ENCODE results near the gene SLC2A13.

DNA sequence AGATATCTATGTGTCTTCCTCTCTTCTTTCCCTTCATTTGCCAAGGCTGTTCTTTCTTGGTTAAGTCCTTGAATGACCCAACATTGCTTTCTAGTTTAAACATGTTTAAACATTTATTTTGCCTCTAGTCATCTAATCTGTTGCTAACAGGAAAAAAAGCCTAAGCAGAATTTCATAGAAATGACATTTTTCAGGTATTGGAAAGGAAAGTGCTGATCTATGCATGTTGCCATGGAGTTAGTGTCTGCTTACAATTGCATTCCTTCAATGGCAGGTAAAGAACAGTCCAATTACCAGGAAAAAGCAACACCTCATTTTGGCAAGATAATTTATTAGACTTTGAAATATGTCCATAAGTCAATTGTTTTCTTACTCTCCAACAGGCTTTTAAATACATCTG is 21.5 kb upstream of the SLC2A13 start:
- TF ChIP-seq CTCF (IDR thresholded peaks at IDR 0.05; ENCODE audit: low read depth, low read length) (no peak), MYC (IDR thresholded peaks at IDR 0.05; ENCODE audit: low read depth, low read length) (no peak)

All from NB4 (cell line).